B cell (primary cell): Measurements from ENCODE around the gene LGR5.

ENCODE experiments used
- EZH2 ChIP-seq: IDR thresholded peaks from 2 replicates; pipeline ENCODE4 v1.6.1; 2012; ENCODE audit warnings: borderline replicate concordance, low read depth, mild to moderate bottlenecking, moderate library complexity, low read length; ENCODE audit not compliant: insufficient read depth, poor library complexity, severe bottlenecking
- TF ChIP-seq, protein P1 (sequence below): fragments of 200-600 bp; IDR thresholded peaks from one replicate; pipeline ENCODE4 v1.8.0; 2022; ENCODE audit warnings: antibody characterized with exemption, mild to moderate bottlenecking

DNA sequence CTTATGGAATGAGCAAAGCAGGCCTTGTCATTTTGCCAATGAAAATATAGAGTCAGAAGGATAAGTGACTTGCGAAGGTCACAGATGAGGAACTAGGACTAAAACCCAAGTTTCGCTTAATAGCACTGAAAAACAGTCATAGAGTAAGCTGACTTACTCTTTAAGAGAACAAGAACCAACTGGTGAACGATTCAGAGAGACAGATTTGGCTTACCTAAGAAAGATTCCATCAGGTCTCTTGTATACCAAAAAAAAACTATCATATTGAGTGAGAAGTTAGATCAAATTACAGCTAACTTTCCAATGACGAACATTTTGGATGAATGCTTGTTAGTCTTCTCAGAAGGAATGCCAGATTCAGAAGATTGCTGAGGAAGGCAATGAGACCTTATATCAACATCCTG, 149.9 kb downstream of the LGR5 start:
- TF ChIP-seq, protein P1, sequence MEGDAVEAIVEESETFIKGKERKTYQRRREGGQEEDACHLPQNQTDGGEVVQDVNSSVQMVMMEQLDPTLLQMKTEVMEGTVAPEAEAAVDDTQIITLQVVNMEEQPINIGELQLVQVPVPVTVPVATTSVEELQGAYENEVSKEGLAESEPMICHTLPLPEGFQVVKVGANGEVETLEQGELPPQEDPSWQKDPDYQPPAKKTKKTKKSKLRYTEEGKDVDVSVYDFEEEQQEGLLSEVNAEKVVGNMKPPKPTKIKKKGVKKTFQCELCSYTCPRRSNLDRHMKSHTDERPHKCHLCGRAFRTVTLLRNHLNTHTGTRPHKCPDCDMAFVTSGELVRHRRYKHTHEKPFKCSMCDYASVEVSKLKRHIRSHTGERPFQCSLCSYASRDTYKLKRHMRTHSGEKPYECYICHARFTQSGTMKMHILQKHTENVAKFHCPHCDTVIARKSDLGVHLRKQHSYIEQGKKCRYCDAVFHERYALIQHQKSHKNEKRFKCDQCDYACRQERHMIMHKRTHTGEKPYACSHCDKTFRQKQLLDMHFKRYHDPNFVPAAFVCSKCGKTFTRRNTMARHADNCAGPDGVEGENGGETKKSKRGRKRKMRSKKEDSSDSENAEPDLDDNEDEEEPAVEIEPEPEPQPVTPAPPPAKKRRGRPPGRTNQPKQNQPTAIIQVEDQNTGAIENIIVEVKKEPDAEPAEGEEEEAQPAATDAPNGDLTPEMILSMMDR = no peak
- no peak for TF ChIP-seq EZH2
